Activated CD4-positive, alpha-beta T cell treated with anti-CD3 and anti-CD28 coated beads, Interleukin-2, amount 50 U/mL, for 4 hours (primary cell): ENCODE measurements around the gene LDHAL6B.

ENCODE experiments used
- DNase-seq, 2 experiments: peaks; one replicate each; pipeline ENCODE4 v3.0.0-alpha.2; 2020

LDHAL6B gene

GRCh38 chr15:59178151-59178695 lies 28.4 kb upstream of the LDHAL6B start:
- no peak for DNase-seq

DNA sequence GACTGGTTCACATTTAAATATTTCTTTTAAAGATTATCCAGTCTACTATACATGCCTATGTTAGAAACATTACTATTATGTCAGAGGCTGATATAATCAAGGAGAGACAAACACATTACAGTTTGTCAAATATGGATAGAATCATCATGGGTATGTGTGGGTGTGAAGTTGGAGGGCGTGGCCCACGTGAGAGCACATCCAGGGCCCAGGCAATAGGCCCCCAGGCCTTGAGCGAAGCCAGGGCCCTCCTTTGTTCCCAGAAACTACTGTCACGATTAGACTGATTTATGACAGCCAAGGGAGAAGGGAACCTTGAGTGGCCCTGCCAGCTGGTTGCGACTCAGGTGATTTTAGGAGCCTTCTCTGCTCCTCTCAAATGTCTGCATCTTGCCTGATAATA lies 26.9 kb upstream of the LDHAL6B start:
- DNase-seq, result no peak

- DNase-seq, result no peak
These were observed 25.6 kb upstream of the LDHAL6B start for GRCh38 chr15:59180945-59181600.

GRCh38 chr15:59185725-59186124 lies 20.9 kb upstream of the LDHAL6B start:
- no peak for DNase-seq

- DNase-seq, result no peak
These were observed 20.1 kb upstream of the LDHAL6B start for GRCh38 chr15:59186501-59186900.

DNA sequence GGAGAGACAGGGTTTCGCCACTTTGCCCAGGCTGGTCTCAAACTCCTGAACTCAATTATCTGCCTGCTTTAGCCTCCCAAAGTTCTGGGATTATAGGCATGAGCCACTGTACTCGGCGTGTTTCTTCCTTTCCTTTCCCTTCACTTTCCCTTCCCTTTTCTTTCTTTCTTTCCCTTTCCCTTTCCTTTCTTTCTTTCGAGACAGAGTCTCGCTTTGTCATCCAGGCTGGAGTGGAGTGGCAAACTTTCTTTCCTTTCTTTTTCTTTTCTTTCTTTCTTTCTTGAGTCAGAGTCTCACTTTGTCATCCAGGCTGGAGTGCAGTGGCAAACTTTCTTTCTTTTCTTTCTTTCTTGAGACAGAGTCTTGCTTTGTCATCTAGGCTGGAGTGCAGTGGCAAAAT lies 17.4 kb upstream of the LDHAL6B start:
- DNase-seq, result no peak

DNA sequence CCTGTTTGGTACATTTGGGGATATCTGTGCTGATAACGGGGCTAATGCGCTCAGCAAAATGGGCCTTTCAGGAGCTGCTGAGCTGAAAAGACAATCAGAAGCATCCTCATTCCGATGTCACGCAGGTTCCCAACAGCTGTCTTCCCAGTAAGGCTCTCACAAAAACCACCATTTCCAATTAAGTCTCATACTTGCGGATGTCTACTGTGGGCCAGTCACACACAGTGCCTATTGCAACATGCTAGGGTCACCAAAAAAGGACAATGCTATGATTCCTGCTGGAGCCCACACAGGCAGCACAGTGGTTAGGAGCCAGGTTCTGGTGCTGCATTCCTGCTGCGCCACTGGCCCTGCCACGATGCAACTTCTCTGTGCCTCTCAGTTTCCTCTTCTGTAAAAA lies 16.4 kb upstream of the LDHAL6B start:
- DNase-seq, result no peak

GRCh38 chr15:59191855-59192237 lies 14.8 kb upstream of the LDHAL6B start:
- no peak for DNase-seq

- DNase-seq, result no peak
These were observed 11.9 kb upstream of the LDHAL6B start for GRCh38 chr15:59194639-59195325.

DNA sequence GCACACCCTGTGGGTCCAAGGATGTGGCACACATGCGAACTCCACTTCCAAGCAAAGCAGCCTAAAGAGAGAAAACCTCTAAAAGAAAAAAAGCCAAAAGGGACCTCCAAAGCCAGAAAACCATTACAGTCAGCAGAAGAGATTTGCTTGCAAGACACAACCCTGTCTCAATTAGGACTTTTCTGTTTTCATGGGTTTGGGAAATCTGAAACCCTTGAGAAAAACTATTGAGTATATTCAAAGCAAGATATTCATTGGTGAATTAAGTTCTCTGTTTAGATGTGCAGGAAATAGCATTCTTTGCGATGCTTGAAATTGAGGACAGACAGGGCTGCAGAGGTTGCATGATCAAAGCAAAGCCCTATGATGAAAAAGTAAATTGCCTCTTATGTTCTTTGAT lies 10.2 kb upstream of the LDHAL6B start:
- DNase-seq, result no peak

- no peak for DNase-seq
These were observed 9.2 kb upstream of the LDHAL6B start for GRCh38 chr15:59197454-59197853.

GRCh38 chr15:59199626-59200465 lies 6.8 kb upstream of the LDHAL6B start:
- DNase-seq, result no peak

DNA sequence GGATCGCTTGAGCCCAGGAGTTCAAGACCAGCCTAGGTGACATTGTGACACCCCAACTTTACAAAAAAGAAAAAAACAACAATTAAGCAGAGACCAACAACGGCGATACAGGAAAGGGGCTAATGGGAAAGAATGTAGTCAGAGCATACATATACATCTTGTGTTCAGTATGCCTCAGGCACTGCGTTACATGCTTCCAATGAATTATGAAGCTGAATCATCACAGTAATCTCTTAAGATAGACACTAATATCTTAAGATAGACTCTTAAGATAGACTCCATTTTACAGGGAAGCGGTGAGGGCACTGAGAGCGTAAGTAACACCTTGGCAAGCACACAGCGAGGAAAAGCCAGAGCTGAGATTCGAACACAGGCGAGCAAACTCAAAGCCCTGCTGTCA lies 6.1 kb upstream of the LDHAL6B start:
- no peak for DNase-seq

DNA sequence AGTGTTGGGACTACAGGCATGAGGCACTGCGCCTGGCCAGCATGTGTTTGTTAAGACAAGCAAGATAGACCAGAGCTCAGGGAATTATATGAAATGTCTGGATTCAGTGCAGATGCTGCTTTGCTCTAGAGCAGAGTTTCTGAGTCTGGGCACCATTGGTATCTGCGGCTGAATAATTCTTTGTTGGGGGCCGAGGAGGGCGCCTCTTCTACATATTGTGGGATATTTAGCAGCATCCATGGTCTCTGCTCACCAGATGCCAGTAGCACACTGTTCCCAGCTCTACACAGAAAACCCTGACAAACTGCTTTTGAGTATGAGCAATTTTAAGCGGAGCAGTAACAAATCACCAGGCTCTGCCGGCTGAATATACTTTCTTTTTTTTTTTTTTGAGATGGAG lies 3.6 kb upstream of the LDHAL6B start:
- DNase-seq, result no peak

DNA sequence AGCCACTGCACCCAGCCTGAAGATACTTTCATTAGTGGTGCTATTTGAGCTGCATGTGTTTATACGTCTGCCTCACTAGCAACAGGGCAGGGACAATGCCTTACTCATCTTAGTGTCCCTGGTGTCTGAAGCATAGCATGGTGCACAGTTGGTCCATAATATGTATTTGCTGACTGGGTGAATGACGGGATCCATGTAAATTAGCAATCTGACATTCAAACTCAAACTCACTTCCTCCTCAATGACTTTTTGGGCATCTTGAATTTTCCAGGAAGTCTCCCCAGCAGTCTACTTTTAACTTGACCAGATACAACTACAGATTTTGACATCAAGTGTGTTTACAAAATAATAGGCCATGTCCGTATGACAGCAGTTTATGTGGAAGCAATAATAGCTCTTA lies 3.0 kb upstream of the LDHAL6B start:
- DNase-seq, result no peak

DNA sequence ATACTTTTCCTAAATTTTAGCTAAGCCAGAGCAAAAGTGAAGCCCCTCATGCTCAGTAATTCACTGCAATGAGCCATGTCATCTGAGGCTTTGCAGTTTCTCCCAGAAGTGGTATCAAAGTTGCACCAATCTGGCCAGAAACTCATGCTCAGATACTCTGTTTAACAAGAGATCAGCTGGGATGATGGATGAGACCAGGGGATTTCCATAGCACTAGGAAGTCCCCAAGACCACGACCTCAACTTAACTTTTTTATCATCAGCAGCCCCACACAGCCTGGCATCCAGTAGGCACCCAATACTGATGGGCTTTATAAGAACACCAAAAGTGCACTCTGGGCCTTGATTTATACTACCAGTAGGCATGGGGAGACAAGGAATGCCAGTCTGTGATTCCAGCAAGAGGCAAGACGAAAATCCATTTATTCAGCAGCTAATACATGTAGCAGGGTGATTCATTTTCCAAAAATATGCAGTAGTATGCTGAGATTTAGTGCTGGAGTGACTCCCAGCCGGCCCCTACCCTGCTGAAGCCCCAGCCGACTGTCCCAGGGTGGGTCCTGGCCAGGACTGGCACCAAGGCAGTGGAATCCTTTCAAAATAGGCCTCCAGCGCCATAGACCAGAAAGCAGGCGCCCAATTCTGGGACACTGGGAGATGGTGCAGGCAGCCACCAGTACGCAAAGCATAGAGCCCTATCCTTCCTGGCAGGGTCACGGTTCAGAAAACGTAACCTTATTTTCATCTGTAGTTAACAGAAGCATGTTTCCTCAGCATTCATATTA lies 612 bp upstream of the LDHAL6B start:
- DNase-seq, result no peak

GRCh38 chr15:59208613-59209249 lies 2.1 kb downstream of the LDHAL6B start:
- no peak for DNase-seq

GRCh38 chr15:59210186-59210585 lies 3.5 kb downstream of the LDHAL6B start:
- no peak for DNase-seq

GRCh38 chr15:59216911-59217310 lies 10.3 kb downstream of the LDHAL6B start:
- no peak for DNase-seq

- DNase-seq, result no peak
These were observed 11.3 kb downstream of the LDHAL6B start for GRCh38 chr15:59217876-59218498.

GRCh38 chr15:59218710-59219109 lies 12.1 kb downstream of the LDHAL6B start:
- no peak for DNase-seq
